Adipose tissue (tissue), 3 donors: Measurements from ENCODE around the gene LGALS9C. TPM values are rescaled to one million over a fixed set of nuclear protein-coding genes. Genes with fewer than 3 reads are reported as not detected.
"Not testable (repeated sequence)": the region's sequence is repeated elsewhere in the genome, so short reads cannot be mapped to it uniquely, and the experiment has no call there.

Experiments
- H3K27ac ChIP-seq: one replicate; pipeline ENCODE4 v1.5.1; 2013; ENCODE audit warnings: low read depth, low read length
- whole genome bisulfite sequencing, 3 donors: extraction: QIAGEN DNeasy Blood & Tissue Kit; methylation state at CpG; one replicate each; pipeline ENCODE4 v1.1.7; 2013; 5-methylcytosine and 5-hydroxymethylcytosine counted together
- polyA plus RNA-seq, 3 donors: library from polyadenylated mRNA; stranded (reverse); fragments of 200-250 nt; gene quantifications; one replicate each; pipeline ENCODE4 v1.2.3, GENCODE V29; 2013
- donor health status: healthy with polysubstance abuse.
- donor health status: Bipolar disorder and iron deficiency.
- donor health status: healthy.

The LGALS9C gene
- polyA plus RNA-seq, 3 donors: 0.07 to 9.5 (median 0.90) TPM

- 64 to 81% (median 81%) methylated on average over 1 to 3 of the region's 4 CpGs for WGBS, 3 donors
- H3K27ac ChIP-seq: not testable (repeated sequence)
Observed at GRCh38 chr17:18473967-18474366, 2.6 kb upstream of the LGALS9C start.

- not testable (repeated sequence) for H3K27ac ChIP-seq
- WGBS, 3 donors: 50 to 53% (median 52%) methylated on average over 3 to 7 of the region's 7 CpGs
Observed at GRCh38 chr17:18474754-18475153, 1.8 kb upstream of the LGALS9C start.

GRCh38 chr17:18477367-18477766 is 778 bp downstream of the LGALS9C start:
- H3K27ac ChIP-seq: not testable (repeated sequence)
- WGBS, 3 donors: 88 to 91% (median 90%) methylated on average over 2 of the region's 5 CpGs

GRCh38 chr17:18478362-18478761 is 1.8 kb downstream of the LGALS9C start:
- H3K27ac ChIP-seq: not testable (repeated sequence)
- WGBS, 3 donors: 54 to 88% (median 55%) methylated on average over 5 to 6 of the region's 12 CpGs

- 23 to 82% (median 70%) methylated on average over 2 to 6 of the region's 10 CpGs for WGBS, 3 donors
- not testable (repeated sequence) for H3K27ac ChIP-seq
Observed at GRCh38 chr17:18478977-18479595, 2.5 kb downstream of the LGALS9C start.

GRCh38 chr17:18481775-18482174 is 5.2 kb downstream of the LGALS9C start:
- not testable (repeated sequence) for H3K27ac ChIP-seq
- WGBS, 3 donors: 97 to 100% methylated on average over 2 of the region's 3 CpGs; no CpG with 5 or more reads in 1 of the 3 donors

- not testable (repeated sequence) for H3K27ac ChIP-seq
- 59 to 79% (median 60%) methylated on average over 3 to 5 of the region's 10 CpGs for WGBS, 3 donors
Observed at GRCh38 chr17:18485936-18486464, 9.4 kb downstream of the LGALS9C start.

- not testable (repeated sequence) for H3K27ac ChIP-seq
- 75 to 80% (median 75%) methylated on average over 1 to 3 of the region's 10 CpGs for WGBS, 3 donors
Observed at GRCh38 chr17:18487633-18488032, 11.0 kb downstream of the LGALS9C start.

GRCh38 chr17:18488622-18489021 is 12.0 kb downstream of the LGALS9C start:
- H3K27ac ChIP-seq: not testable (repeated sequence)
- WGBS, 3 donors: 62 to 71% (median 67%) methylated on average over 5 to 14 of the region's 15 CpGs

GRCh38 chr17:18490016-18490415 is 13.4 kb downstream of the LGALS9C start:
- not testable (repeated sequence) for H3K27ac ChIP-seq
- 78 to 100% (median 91%) methylated on average over 1 to 2 of the region's 7 CpGs for WGBS, 3 donors

GRCh38 chr17:18492712-18493480 is 16.3 kb downstream of the LGALS9C start:
- WGBS, 3 donors: 51 to 73% (median 64%) methylated on average over 7 to 15 of the region's 23 CpGs
- H3K27ac ChIP-seq: not testable (repeated sequence)

GRCh38 chr17:18494250-18494768 is 17.7 kb downstream of the LGALS9C start:
- H3K27ac ChIP-seq: not testable (repeated sequence)
- WGBS, 3 donors: 49 to 67% (median 61%) methylated on average over 5 to 10 of the region's 13 CpGs

- WGBS, 3 donors: 57 to 61% (median 60%) methylated on average over 6 of the region's 6 CpGs
- H3K27ac ChIP-seq: not testable (repeated sequence)
Observed at GRCh38 chr17:18497044-18497443, 20.5 kb downstream of the LGALS9C start.

GRCh38 chr17:18499100-18499499 is 22.5 kb downstream of the LGALS9C start:
- 53 to 58% methylated on average over 2 of the region's 6 CpGs; no CpG with 5 or more reads in 1 of the 3 donors for WGBS, 3 donors
- not testable (repeated sequence) for H3K27ac ChIP-seq

GRCh38 chr17:18499756-18500155 is 23.2 kb downstream of the LGALS9C start:
- WGBS, 3 donors: 67 to 90% (median 72%) methylated on average over 5 to 15 of the region's 15 CpGs
- H3K27ac ChIP-seq: not testable (repeated sequence)

- WGBS, 3 donors: 63 to 67% methylated on average over 2 of the region's 10 CpGs; no CpG with 5 or more reads in 1 of the 3 donors
- not testable (repeated sequence) for H3K27ac ChIP-seq
Observed at GRCh38 chr17:18500281-18500680, 23.7 kb downstream of the LGALS9C start.

- WGBS, 3 donors: 60 to 68% (median 60%) methylated on average over 5 to 12 of the region's 18 CpGs
- not testable (repeated sequence) for H3K27ac ChIP-seq
Observed at GRCh38 chr17:18500816-18501215, 24.2 kb downstream of the LGALS9C start.

GRCh38 chr17:18503221-18503620 is 26.6 kb downstream of the LGALS9C start:
- not testable (repeated sequence) for H3K27ac ChIP-seq
- WGBS, 3 donors: 17 to 50% methylated on average over 1 of the region's 5 CpGs; no CpG with 5 or more reads in 1 of the 3 donors

- WGBS, 3 donors: 80 to 83% (median 81%) methylated on average over 1 to 4 of the region's 9 CpGs
- H3K27ac ChIP-seq: not testable (repeated sequence)
Observed at GRCh38 chr17:18507729-18508128, 31.1 kb downstream of the LGALS9C start.
